IPS DF 19.7 (cell line): ENCODE data around the gene PPFIBP2.
"Not testable (repeated sequence)": the region's sequence is repeated elsewhere in the genome, so short reads cannot be mapped to it uniquely, and the experiment has no call there.

Source experiments
- DNase-seq: peaks from one replicate; pipeline ENCODE4 v3.0.0-alpha.2; 2013; ENCODE audit warnings: low read depth, low spot score

The PPFIBP2 gene

GRCh38 chr11:7632211-7632610 lies 118.4 kb downstream of the PPFIBP2 start:
- DNase-seq, result no peak

- no peak for DNase-seq
Measured at GRCh38 chr11:7635137-7635536, 121.3 kb downstream of the PPFIBP2 start.

- no peak for DNase-seq
Measured at GRCh38 chr11:7635708-7636107, 121.9 kb downstream of the PPFIBP2 start.

GRCh38 chr11:7636350-7636749 lies 122.6 kb downstream of the PPFIBP2 start:
- no peak for DNase-seq

- DNase-seq, result no peak
Measured at GRCh38 chr11:7637447-7638157, 123.8 kb downstream of the PPFIBP2 start.

GRCh38 chr11:7638710-7639642 lies 125.2 kb downstream of the PPFIBP2 start:
- no peak for DNase-seq

GRCh38 chr11:7639643-7640025 lies 125.8 kb downstream of the PPFIBP2 start:
- DNase-seq, result no peak

- DNase-seq, result no peak
Measured at GRCh38 chr11:7640816-7641215, 127.0 kb downstream of the PPFIBP2 start.

GRCh38 chr11:7642747-7643146 lies 128.9 kb downstream of the PPFIBP2 start:
- DNase-seq, result no peak

GRCh38 chr11:7643314-7643713 lies 129.5 kb downstream of the PPFIBP2 start:
- DNase-seq, result no peak

- DNase-seq, result no peak
Measured at GRCh38 chr11:7645206-7645605, 131.4 kb downstream of the PPFIBP2 start.

GRCh38 chr11:7646866-7647265 lies 133.1 kb downstream of the PPFIBP2 start:
- no peak for DNase-seq

- DNase-seq, result no peak
Measured at GRCh38 chr11:7648264-7648663, 134.5 kb downstream of the PPFIBP2 start.

GRCh38 chr11:7651140-7651551 lies 137.3 kb downstream of the PPFIBP2 start:
- DNase-seq, result no peak

GRCh38 chr11:7651700-7652099 lies 137.9 kb downstream of the PPFIBP2 start:
- no peak for DNase-seq

- DNase-seq, result no peak
Measured at GRCh38 chr11:7654195-7654705, 140.5 kb downstream of the PPFIBP2 start.

- DNase-seq, result no peak
Measured at GRCh38 chr11:7655253-7656217, 141.7 kb downstream of the PPFIBP2 start.

- no peak for DNase-seq
Measured at GRCh38 chr11:7656704-7657103, 142.9 kb downstream of the PPFIBP2 start.

GRCh38 chr11:7657306-7658025 lies 143.7 kb downstream of the PPFIBP2 start:
- DNase-seq, result no peak

- not testable (repeated sequence) for DNase-seq
Measured at GRCh38 chr11:7663531-7663930, 149.7 kb downstream of the PPFIBP2 start.

GRCh38 chr11:7664867-7665266 lies 151.1 kb downstream of the PPFIBP2 start:
- no peak for DNase-seq
